Stimulated activated CD8-positive, alpha-beta memory T cell treated with anti-CD3 and anti-CD28 coated beads, Interleukin-15, amount 100 ng/mL, for 1 hour (primary cell): ENCODE measurements around the gene PARP11.
"Not testable (repeated sequence)": the region's sequence is repeated elsewhere in the genome, so short reads cannot be mapped to it uniquely, and the experiment has no call there.

Source experiments
- DNase-seq: peaks from one replicate; pipeline ENCODE4 v3.0.0-alpha.2; 2020; ENCODE audit warnings: low read depth

Gene PARP11

GRCh38 chr12:3882896-3883564 lies 9.8 kb upstream of the PARP11 start:
- no peak for DNase-seq

- DNase-seq: no peak
These were observed 9.2 kb upstream of the PARP11 start for GRCh38 chr12:3882406-3882805.

GRCh38 chr12:3881281-3881950 lies 8.2 kb upstream of the PARP11 start:
- no peak for DNase-seq

- DNase-seq: no peak
These were observed 6.6 kb upstream of the PARP11 start for GRCh38 chr12:3879846-3880245.

- no peak for DNase-seq
These were observed 1.8 kb downstream of the PARP11 start for GRCh38 chr12:3871356-3871755.

- DNase-seq: no peak
These were observed 3.3 kb downstream of the PARP11 start for GRCh38 chr12:3869865-3870264.

GRCh38 chr12:3869433-3869832 lies 3.8 kb downstream of the PARP11 start:
- no peak for DNase-seq

GRCh38 chr12:3863756-3864155 lies 9.4 kb downstream of the PARP11 start:
- no peak for DNase-seq

GRCh38 chr12:3842517-3842916 lies 30.7 kb downstream of the PARP11 start:
- DNase-seq: no peak

- DNase-seq: no peak
These were observed 31.4 kb downstream of the PARP11 start for GRCh38 chr12:3841783-3842182.

GRCh38 chr12:3840833-3841232 lies 32.4 kb downstream of the PARP11 start:
- DNase-seq: not testable (repeated sequence)

- not testable (repeated sequence) for DNase-seq
These were observed 33.5 kb downstream of the PARP11 start for GRCh38 chr12:3839745-3840144.

- DNase-seq: not testable (repeated sequence)
These were observed 34.3 kb downstream of the PARP11 start for GRCh38 chr12:3838701-3839548.

GRCh38 chr12:3838076-3838475 lies 35.1 kb downstream of the PARP11 start:
- no peak for DNase-seq

GRCh38 chr12:3837049-3837448 lies 36.1 kb downstream of the PARP11 start:
- DNase-seq: no peak

- no peak for DNase-seq
These were observed 36.6 kb downstream of the PARP11 start for GRCh38 chr12:3836641-3837040.

GRCh38 chr12:3835914-3836313 lies 37.3 kb downstream of the PARP11 start:
- no peak for DNase-seq

- no peak for DNase-seq
These were observed 38.4 kb downstream of the PARP11 start for GRCh38 chr12:3834774-3835173.

GRCh38 chr12:3833670-3834310 lies 39.4 kb downstream of the PARP11 start:
- DNase-seq: no peak

- no peak for DNase-seq
These were observed 40.5 kb downstream of the PARP11 start for GRCh38 chr12:3832738-3833137.

- no peak for DNase-seq
These were observed 44.3 kb downstream of the PARP11 start for GRCh38 chr12:3828888-3829287.

- no peak for DNase-seq
These were observed 45.7 kb downstream of the PARP11 start for GRCh38 chr12:3827301-3828000.
